RCC 7860 (cell line): ENCODE data around the gene OGDH.

Experiments
- DNase-seq: peaks from one replicate; pipeline ENCODE4 v3.0.0-alpha.2; 2015; ENCODE audit warnings: low spot score
- FAIRE-seq: peaks from 2 replicates; lab custom pipeline; 2012; peaks lifted over from hg19 to GRCh38; lab: Jason Lieb, UNC

The OGDH gene

GRCh38 chr7:44636926-44637325 lies 30.5 kb downstream of the OGDH start:
- no peak for FAIRE-seq
- DNase-seq = no peak

GRCh38 chr7:44637788-44638594 lies 31.6 kb downstream of the OGDH start:
- no peak for FAIRE-seq
- peak; percentile 65 for DNase-seq

- FAIRE-seq = peak; percentile 75
- DNase-seq = peak; percentile 82
Measured at GRCh38 chr7:44638611-44639557, 32.5 kb downstream of the OGDH start.

- DNase-seq = peak; percentile 85
- peak; percentile 43 for FAIRE-seq
Measured at GRCh38 chr7:44639671-44640321, 33.4 kb downstream of the OGDH start.

- no peak for FAIRE-seq
- no peak for DNase-seq
Measured at GRCh38 chr7:44643206-44643605, 36.8 kb downstream of the OGDH start.

- FAIRE-seq (no peak), DNase-seq (no peak)
Measured at GRCh38 chr7:44645254-44645653, 38.8 kb downstream of the OGDH start.

- no peak for FAIRE-seq
- DNase-seq = no peak
Measured at GRCh38 chr7:44645696-44646095, 39.3 kb downstream of the OGDH start.

- FAIRE-seq = no peak
- no peak for DNase-seq
Measured at GRCh38 chr7:44646176-44646920, 39.9 kb downstream of the OGDH start.

- DNase-seq = no peak
- no peak for FAIRE-seq
Measured at GRCh38 chr7:44646921-44647636, 40.7 kb downstream of the OGDH start.

- DNase-seq = no peak
- no peak for FAIRE-seq
Measured at GRCh38 chr7:44647981-44648714, 41.7 kb downstream of the OGDH start.

GRCh38 chr7:44650242-44650641 lies 43.8 kb downstream of the OGDH start:
- FAIRE-seq = no peak

GRCh38 chr7:44650772-44651171 lies 44.3 kb downstream of the OGDH start:
- no peak for FAIRE-seq

More at GRCh38 chr7:44650242-44650641, 43.8 kb downstream of the OGDH start:
- DNase-seq = no peak

GRCh38 chr7:44652535-44652934 lies 46.1 kb downstream of the OGDH start:
- no peak for DNase-seq

More at GRCh38 chr7:44650772-44651171, 44.3 kb downstream of the OGDH start:
- no peak for DNase-seq

GRCh38 chr7:44654255-44654796 lies 47.9 kb downstream of the OGDH start:
- DNase-seq = no peak
- no peak for FAIRE-seq

More at GRCh38 chr7:44652535-44652934, 46.1 kb downstream of the OGDH start:
- FAIRE-seq = no peak

GRCh38 chr7:44655341-44655740 lies 48.9 kb downstream of the OGDH start:
- DNase-seq = no peak
- FAIRE-seq = no peak

GRCh38 chr7:44658979-44659378 lies 52.6 kb downstream of the OGDH start:
- no peak for FAIRE-seq

GRCh38 chr7:44661233-44661632 lies 54.8 kb downstream of the OGDH start:
- FAIRE-seq = no peak
- DNase-seq = no peak

More at GRCh38 chr7:44658979-44659378, 52.6 kb downstream of the OGDH start:
- no peak for DNase-seq

GRCh38 chr7:44664780-44665461 lies 58.5 kb downstream of the OGDH start:
- no peak for FAIRE-seq
- no peak for DNase-seq
